Liver (tissue), 3 donors: ENCODE measurements around the gene CHIT1.

Experiments used
- GABPA ChIP-seq, 2 donors: IDR thresholded peaks in 1 of 2; conservative IDR thresholded peaks in 1 of 2; 2 replicates each; pipeline ENCODE4 v1.6.1; 2016; ENCODE audit warnings: antibody characterized with exemption in 2 of 2, mild to moderate bottlenecking in 1 of 2, moderate library complexity in 1 of 2
- JUND ChIP-seq, 2 donors: IDR thresholded peaks; 2 replicates each; pipeline ENCODE4 v1.6.1; 2016; ENCODE audit warnings: antibody characterized with exemption in 2 of 2
- MAX ChIP-seq: IDR thresholded peaks from 2 replicates; pipeline ENCODE4 v1.6.1; 2016; ENCODE audit warnings: antibody characterized with exemption
- REST ChIP-seq: IDR thresholded peaks from 2 replicates; pipeline ENCODE4 v1.6.1; 2016; ENCODE audit warnings: antibody characterized with exemption, mild to moderate bottlenecking
- RXRA ChIP-seq, 2 donors: IDR thresholded peaks; 2 replicates each; pipeline ENCODE4 v1.6.1; 2017 to 2018; ENCODE audit warnings: antibody characterized with exemption in 2 of 2, mild to moderate bottlenecking in 1 of 2
- SP1 ChIP-seq: IDR thresholded peaks from 2 replicates; pipeline ENCODE4 v1.6.1; 2018; ENCODE audit warnings: antibody characterized with exemption, mild to moderate bottlenecking
- TAF1 ChIP-seq: conservative IDR thresholded peaks from 2 replicates; pipeline ENCODE4 v1.6.1; 2016; ENCODE audit warnings: antibody characterized with exemption, mild to moderate bottlenecking
- YY1 ChIP-seq: IDR thresholded peaks from 2 replicates; pipeline ENCODE4 v1.6.1; 2016; ENCODE audit warnings: antibody characterized with exemption, mild to moderate bottlenecking
- TF ChIP-seq, protein P1 (sequence below): fragments of 150-350 bp; IDR thresholded peaks from 2 replicates; pipeline ENCODE4 v1.5.1; 2017; ENCODE audit warnings: improper control_type of control experiment, low read depth, low read length; ENCODE audit not compliant: missing input control
- donor health status: healthy.
- donor health status: healthy.

GRCh38 chr1:203271962-203272632 lies 42.6 kb upstream of the CHIT1 start:
- TF ChIP-seq, protein P1, sequence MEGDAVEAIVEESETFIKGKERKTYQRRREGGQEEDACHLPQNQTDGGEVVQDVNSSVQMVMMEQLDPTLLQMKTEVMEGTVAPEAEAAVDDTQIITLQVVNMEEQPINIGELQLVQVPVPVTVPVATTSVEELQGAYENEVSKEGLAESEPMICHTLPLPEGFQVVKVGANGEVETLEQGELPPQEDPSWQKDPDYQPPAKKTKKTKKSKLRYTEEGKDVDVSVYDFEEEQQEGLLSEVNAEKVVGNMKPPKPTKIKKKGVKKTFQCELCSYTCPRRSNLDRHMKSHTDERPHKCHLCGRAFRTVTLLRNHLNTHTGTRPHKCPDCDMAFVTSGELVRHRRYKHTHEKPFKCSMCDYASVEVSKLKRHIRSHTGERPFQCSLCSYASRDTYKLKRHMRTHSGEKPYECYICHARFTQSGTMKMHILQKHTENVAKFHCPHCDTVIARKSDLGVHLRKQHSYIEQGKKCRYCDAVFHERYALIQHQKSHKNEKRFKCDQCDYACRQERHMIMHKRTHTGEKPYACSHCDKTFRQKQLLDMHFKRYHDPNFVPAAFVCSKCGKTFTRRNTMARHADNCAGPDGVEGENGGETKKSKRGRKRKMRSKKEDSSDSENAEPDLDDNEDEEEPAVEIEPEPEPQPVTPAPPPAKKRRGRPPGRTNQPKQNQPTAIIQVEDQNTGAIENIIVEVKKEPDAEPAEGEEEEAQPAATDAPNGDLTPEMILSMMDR, result no peak
- TF ChIP-seq REST (no peak), JUND (IDR thresholded peaks at IDR 0.05) (no peak), MAX (no peak), YY1 (no peak), GABPA (IDR thresholded peaks at IDR 0.05 in 1 of 2, conservative IDR thresholded peaks at IDR 0.05 in 1 of 2) (no peak), TAF1 (no peak), SP1 (no peak), RXRA (IDR thresholded peaks at IDR 0.05) (no peak)
